Right lung (tissue), 5 donors: ENCODE data around the gene ARPC1B. TPM values are rescaled to one million over a fixed set of nuclear protein-coding genes. Genes with fewer than 3 reads are reported as not detected.

Experiments used
- DNase-seq, 2 donors: peaks; one replicate each; pipeline ENCODE4 v3.0.0-alpha.2; 2013
- polyA plus RNA-seq, 5 donors: library from polyadenylated mRNA; unstranded; fragments of 120-200 nt; gene quantifications; one replicate each; pipeline versions ENCODE4 v1.2.1 to v1.2.3, GENCODE V29; 2013; ENCODE audit warnings: inconsistent platforms in 1 of 5, low replicate concordance in 1 of 5; ENCODE audit not compliant: insufficient read length in 5 of 5, insufficient read depth in 1 of 5

ARPC1B gene
- polyA plus RNA-seq, 5 donors: 37.4 to 63.7 (median 41.3) TPM

DNA sequence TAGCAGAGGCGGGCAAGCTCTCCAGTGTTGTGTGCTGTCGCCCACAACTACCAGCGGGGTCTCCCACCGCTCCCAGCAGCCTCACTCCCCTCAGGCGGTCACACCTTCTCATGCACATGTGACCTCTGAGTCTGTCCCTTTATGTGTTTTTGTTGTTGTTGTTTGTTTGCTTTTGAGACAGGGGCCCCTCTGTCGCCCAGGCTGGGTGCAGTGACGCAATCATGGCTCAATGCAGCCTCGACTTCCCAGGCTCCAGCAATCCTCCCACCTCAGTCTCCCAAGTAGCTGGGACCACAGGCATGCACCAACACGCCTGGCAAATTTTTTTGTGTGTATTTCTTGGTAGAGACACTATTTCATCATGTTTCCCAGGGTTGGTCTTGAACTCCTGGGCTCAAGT is 65.7 kb downstream of the ARPC1B start:
- DNase-seq: no peak

Other genes with a start within 250 kb of the ARPC1B start
- gene SMURF1, start 230.6 kb upstream of the ARPC1B start, polyA plus RNA-seq: 10 to 100 TPM; 14.5 to 19.1 (median 16.1) TPM
- under 1 TPM in 3 of 5 donors, not detected in 2; 0.06 to 0.18 (median 0.14) TPM for gene KPNA7, start 166.6 kb upstream of the ARPC1B start, polyA plus RNA-seq
- under 1 TPM; 0.04 to 0.17 (median 0.07) TPM for gene MYH16, start 101.9 kb upstream of the ARPC1B start, polyA plus RNA-seq
- gene ARPC1A, start 48.8 kb upstream of the ARPC1B start, polyA plus RNA-seq: 100 to 1,000 TPM in 3 of 5 donors, 10 to 100 TPM in 2; 89.8 to 108 (median 102) TPM
- 100 to 1,000 TPM; 109 to 166 (median 135) TPM for gene PDAP1, start 33.9 kb downstream of the ARPC1B start, polyA plus RNA-seq
- 100 to 1,000 TPM in 3 of 5 donors, 10 to 100 TPM in 2; 95.0 to 109 (median 101) TPM for gene BUD31, start 34.2 kb downstream of the ARPC1B start, polyA plus RNA-seq
- gene PTCD1, start 64.1 kb downstream of the ARPC1B start, polyA plus RNA-seq: 1 to 10 TPM; 4.3 to 8.0 (median 6.2) TPM
- gene CPSF4, start 64.2 kb downstream of the ARPC1B start, polyA plus RNA-seq: 10 to 100 TPM; 32.2 to 41.6 (median 35.5) TPM
- 100 to 1,000 TPM; 290 to 437 (median 312) TPM for gene ATP5MF, start 91.4 kb downstream of the ARPC1B start, polyA plus RNA-seq
- gene ZNF789, start 98.2 kb downstream of the ARPC1B start, polyA plus RNA-seq: 10 to 100 TPM; 40.8 to 56.5 (median 44.9) TPM
- gene ZNF394, start 125.6 kb downstream of the ARPC1B start, polyA plus RNA-seq: 10 to 100 TPM; 14.6 to 18.4 (median 15.6) TPM
- 10 to 100 TPM; 11.9 to 16.6 (median 15.8) TPM for gene ZKSCAN5, start 129.9 kb downstream of the ARPC1B start, polyA plus RNA-seq
- 10 to 100 TPM; 12.8 to 20.0 (median 14.6) TPM for gene FAM200A, start 177.4 kb downstream of the ARPC1B start, polyA plus RNA-seq
- gene ZNF655, start 183.9 kb downstream of the ARPC1B start, polyA plus RNA-seq: 100 to 1,000 TPM in 1 of 5 donors, 10 to 100 TPM in 4; 56.1 to 106 (median 94.2) TPM
- 1 to 10 TPM; 1.4 to 2.3 (median 1.7) TPM for gene TMEM225B, start 223.5 kb downstream of the ARPC1B start, polyA plus RNA-seq
- 10 to 100 TPM; 16.3 to 22.4 (median 20.8) TPM for gene ZSCAN25, start 242.2 kb downstream of the ARPC1B start, polyA plus RNA-seq